Embryonic facial prominence (tissue), 1 donor: ENCODE data around the gene SNRPF.
"Not testable (repeated sequence)": the region's sequence is repeated elsewhere in the genome, so short reads cannot be mapped to it uniquely, and the experiment has no call there.

Experiments
- DNase-seq: peaks from one replicate; pipeline ENCODE4 v3.0.0-alpha.2; 2016; ENCODE audit errors: extremely low spot score

SNRPF gene

DNA sequence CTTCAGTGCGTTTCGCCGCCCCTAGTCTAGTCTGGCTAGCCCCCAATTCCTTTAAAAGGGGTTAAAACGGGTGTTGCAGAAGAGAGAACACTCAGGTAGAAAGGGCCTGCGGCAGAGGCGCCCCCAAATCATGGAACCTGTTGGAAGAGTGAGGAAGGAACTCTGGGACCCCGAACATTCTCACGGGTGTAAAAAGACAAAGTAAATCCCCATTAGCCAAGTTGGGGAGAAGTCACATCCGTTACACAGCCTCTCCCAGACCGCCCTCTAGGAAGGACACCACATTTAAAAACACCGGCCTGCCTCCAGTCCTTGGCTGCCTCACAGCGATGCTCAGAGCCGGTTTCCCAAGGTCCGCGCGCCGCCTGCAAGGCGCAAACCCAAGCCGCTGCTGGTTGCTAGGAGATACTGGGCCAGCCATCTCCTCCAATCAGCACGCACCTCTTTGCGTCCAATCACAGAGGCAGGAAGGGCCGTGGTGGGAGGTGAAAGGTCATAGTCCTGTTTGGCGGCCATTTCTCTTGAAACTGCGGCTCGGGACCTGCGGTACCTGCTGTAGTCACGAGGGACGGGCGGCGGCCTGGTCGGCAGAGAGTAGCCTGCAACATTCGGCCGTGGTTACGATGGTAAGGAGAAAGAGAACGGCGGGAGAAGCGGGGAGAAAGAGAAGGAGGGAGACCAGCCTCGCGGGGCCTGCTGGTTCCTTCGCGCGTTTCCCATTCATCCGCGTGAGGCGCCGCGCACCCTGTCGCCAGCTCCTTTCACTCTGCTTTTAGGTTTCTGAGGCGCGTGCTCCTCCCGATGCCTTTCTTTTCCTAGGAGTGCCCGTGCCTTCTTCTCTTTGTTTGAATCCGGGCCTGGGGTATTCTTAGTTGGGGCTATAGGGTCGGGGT is at the start of gene SNRPF:
Gene SNRPF (plus strand): TSS at position 502 of the 893 bp plus-strand sequence. CDS start 122 bp downstream, at position 624.
- peak; percentile 92 for DNase-seq

DNA sequence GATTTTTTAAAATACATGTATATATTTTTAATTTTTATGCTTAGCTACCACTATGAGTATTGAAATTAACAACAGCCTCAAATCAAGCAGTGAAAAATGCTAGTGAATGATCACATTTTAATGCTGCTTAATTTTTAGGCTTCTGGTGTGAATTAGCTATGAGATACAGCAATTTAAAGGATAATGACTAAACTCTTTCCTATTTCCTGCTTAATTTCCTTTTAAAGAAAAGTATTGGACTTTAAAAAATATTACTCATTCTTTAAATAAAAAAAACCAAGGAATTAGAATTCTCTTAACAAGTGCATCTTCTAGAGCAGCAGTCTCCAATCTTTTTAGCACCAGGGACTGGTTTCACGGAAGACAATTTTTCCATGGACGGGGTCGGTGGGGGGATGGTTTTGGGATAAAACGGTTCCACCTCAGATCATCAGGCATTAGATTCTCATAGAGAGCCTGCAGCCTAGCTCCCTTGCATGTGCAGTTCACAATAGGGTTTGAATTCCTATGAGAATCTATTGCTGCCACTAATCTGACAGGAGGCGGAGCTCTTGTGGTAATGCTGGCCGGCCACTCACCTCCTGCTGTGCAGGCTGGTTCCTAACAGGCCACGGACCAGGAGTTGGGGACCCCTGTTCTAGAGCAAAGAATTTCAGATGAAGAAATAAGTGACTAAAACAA is 49.6 kb upstream of the SNRPF start:
- no peak for DNase-seq

DNA sequence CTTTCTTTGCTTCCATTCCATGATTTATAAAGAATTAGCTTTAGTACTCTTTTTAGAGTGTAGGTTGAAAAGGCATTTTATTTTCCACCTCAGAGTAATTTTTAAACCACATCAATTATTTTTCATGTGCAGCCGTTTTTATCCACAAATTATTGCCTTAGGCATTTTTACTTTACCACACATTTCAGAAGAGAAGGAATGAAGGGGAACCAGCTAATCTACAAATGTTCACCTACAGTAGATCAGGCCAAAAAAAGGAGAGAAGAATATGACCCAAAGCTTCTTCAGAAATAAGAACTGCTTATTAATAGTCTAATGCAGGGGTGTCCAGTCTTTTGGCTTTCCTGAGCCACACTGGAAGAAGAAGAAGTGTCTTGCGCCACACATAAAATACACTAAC is 48.3 kb upstream of the SNRPF start:
- DNase-seq = no peak

DNA sequence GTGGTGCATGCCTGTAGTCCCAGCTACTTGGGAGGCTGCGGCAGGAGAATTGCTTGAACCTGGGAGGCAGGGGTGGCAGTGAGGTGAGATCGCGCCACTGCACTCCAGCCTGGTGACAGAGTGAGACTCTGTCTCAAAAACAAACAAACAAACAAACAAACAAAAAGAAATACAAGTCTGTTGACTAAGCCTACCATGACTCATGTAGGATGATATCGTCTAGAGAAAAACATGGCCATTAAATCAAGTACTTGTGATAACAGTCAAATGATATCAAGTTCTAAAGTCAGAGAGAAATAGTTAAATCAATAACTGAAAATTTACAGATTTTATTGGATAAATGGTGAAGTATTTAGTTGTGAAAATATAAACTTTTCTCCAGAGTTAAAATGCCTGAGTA is 46.6 kb upstream of the SNRPF start:
- not testable (repeated sequence) for DNase-seq

DNA sequence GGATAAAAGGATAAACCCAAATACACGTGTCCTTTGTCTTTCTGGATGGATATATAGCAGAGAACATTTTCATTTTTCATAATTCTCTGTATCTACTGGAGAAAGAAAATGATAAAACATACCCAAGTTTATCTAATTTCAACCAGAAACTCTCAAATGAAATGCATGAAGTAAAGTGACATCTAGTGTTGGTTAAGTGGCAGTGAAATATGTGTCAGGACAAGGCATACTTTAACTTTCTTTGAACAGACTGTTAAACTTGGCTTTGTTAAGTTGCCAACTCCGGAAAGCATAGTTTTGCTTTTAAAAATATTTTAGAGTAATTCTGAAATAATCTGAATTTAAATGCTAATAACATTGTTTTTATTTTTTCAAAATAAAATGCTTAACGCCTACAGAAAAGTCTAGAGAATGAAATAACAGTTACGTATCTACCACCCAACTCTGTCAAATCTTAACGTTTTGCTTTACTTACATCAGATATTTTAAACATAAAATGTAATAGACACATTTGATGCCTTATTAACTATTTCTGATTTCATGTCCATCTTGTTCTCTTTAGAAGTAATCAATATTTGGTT is 43.0 kb upstream of the SNRPF start:
- peak; percentile 43 for DNase-seq

DNA sequence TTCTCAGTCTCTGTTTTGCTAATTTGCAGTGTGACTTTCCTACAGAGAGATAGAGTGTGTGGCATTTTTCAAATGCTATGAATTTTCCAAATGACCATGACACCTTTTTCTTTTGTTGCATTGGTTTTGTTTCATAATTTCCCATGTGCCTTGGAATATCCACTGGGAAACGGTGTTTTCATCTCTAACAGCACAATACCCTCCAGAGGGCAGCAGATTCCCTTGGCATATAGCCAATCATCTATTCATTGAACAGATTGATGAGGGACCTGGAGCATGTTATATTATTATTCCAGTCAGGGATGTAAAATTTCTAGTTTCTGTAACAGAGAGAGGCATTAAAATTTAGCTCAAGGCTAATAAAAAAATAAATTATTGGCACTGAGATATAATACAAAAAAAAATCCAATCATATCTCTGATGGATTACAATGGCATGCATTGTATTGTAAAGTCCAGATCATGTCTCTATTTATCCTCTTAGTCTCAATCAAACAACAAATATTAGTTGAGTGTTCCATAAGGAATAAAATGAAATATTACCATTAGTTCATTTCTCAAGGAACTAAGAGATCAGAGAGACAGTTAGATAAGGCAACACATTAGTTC is 38.6 kb upstream of the SNRPF start:
- no peak for DNase-seq

DNA sequence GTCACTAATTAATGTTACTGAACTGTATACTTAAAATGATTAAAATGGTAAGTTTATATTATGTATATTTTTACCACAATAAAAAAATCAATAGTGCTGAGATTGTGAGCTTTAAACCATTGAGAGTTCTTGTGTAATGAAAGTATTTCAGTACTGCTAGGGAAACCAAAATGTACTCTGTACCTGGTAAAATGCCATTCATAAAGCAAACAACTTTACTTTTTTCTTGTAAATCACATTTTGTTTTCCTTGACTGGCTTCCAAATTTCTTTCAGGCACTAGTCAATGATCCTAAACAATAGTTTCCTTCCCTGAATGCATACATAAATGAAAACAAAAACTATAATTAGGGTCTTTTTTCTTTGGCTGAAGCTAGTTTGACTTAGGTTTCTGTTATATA is 29.4 kb upstream of the SNRPF start:
- no peak for DNase-seq

DNA sequence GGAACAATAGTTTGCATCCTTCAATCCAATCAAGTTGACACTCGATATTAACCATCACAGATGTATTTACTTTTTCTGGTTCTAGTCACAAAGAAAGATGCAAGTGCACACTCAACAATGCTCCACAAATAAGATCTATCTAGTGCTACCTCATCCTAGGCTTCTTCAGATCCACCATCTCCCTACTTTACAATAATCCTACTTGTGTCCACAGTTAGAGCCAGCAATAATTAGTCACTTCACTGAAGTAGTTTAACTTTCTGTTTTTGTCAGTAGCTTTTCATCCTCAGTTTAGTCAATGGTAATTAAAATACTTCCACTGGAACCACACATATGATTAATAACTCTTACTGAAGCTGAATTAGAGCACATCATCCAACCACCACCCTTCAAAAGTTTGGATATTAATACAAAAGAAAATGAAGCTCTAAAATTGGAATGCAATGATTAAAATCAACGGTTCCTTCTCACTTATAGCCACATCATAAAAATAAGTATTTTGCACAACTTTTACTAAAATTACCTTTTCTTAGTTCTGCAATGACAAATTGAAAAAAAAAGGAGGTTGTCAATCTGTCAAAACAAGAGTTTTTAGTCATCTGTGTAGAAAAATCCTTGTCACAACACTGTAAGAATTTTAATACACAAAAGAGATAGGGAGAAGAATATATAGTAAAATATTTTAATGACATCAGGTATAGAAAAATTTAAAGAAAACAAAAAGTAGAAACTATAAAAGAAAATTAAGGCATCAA is 28.2 kb upstream of the SNRPF start:
- no peak for DNase-seq

DNA sequence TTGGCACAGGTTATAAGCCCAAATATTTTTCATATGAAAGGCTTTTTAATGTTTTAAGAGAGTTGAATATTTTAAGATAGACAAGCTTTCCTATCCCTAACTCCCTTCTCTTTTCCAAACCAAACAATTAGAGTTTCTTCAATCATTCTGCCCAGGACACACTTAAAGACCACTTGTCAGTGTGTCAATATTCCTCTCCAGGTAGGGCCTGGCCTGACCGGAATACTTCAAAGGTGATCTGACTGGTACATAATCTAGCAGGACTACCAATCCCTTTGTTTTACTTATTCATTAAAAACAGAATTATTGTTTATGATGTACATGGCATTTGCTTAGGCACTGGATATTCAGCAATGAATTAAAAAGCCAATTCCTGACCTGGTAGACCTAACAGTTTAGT is 24.2 kb upstream of the SNRPF start:
- no peak for DNase-seq

DNA sequence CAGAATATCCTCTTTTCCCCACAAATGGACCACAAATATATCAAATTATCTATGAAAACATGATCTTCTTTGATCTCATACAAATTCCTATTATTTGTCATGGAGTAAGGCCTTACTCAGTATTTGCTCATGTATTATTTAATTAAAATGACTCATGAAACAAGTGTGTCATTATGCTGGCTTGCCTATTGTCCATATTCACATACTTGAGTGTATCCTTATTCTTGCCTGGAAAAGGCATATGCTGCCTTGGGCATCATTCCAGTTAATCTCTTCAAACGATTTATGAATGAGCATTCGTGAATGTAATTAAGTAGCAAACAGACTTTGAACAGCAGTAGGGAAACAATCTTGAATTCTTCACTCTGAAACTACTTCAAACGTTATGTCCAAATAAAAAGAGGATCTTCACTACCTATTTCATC is 22.6 kb upstream of the SNRPF start:
- DNase-seq = no peak

DNA sequence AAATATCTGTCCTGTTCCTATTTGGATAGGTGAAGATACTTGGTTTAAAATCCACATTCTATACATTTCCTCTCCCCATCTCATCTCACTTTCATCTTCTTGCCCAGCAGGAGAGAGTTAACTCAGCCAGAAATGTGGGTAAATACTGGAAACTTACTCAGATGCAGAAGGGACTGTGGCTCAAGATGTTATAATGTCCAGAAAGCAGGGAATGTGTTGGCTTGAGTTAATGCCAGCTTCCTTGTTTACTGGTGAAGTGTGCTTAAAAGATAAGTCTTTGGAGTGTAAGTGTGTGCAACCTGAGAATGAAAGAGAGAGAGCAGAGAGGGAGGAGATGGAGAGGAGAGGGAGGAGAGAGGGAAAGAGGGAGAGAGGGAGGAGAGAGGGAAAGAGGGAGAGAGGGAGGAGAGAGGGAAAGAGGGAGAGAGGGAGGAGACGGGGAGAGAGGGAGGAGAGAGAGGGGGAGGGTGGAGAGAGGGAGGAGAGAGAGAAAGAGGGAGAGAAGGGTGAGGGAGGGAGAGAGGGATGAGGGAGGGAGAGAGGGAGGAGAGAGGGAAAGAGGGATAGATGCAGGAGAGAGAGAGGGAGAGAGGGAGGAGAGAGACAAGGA is 22.0 kb upstream of the SNRPF start:
- DNase-seq = no peak

DNA sequence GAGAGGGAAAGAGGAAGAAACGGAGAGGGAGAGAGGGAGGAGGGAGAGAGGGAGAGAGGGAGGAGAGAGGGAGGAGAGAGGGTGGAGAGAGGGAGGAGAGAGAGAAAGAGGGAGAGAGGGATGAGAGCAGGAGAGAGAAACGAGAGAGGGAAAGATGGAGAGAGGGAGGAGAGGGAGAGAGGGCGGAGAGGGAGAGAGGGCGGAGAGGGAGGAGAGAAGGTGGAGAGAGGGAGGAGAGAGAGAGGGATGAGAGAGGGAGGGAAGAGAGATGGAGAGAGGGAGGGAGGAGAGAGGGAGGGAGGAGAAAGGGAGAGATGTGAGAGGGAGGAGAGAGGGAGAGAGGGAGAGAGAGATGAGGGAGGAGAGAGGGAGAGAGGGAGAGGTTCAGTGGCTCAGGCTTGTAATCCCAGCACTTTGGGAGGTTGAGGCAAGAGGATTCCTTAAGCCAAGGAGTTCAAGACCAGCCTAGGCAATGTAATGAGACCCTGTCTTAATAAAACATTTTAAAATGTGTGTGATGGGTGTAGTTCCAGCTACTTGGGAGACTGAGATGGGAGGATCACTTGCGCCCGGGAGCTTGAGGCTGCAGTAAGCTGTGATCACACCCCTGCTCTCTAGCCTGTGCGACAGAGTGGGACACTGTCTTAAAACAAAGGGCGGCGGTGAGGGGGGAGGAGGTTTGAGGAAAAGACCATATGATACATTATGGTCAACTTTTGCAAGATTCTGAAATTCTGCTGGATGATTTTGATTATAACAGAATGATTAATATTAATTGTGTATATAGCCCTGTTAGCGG is 21.3 kb upstream of the SNRPF start:
- DNase-seq = no peak

DNA sequence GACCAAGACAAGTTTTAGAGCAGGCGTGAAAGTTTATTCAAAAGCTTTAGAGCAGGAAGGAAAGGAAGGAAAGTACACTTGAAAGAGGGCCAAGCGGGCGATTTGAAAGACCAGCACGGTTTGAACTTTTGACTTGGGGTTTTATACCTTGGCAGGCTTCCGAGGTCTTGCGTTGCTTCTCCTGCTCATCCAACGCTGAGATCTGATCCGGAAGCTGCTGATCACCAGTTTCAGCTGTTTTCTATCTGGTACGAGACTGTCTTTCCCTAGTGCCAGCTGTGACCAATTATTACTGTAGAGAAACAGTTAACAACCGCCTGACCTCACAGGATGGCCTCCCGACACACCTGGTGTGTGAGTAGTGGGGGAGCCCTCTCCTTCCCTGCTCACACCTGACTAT is 20.6 kb upstream of the SNRPF start:
- DNase-seq = no peak

DNA sequence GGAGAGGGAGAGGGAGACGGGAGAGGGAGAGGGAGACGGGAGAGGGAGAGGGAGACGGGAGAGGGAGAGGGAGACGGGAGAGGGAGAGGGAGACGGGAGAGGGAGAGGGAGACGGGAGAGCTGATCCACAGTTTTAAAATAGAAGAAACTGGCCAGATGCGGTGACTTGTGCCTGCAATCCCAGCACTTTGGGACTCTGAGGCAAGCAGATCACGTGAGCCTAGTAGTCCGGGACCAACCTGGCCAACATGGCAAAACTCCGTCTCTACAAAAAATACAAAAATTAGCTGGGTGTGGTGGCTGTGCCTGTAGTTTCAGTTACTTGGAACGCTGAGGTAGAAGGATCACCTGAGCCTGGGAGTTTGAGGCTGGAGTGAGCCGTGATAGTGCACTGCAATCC is 16.3 kb upstream of the SNRPF start:
- not testable (repeated sequence) for DNase-seq

DNA sequence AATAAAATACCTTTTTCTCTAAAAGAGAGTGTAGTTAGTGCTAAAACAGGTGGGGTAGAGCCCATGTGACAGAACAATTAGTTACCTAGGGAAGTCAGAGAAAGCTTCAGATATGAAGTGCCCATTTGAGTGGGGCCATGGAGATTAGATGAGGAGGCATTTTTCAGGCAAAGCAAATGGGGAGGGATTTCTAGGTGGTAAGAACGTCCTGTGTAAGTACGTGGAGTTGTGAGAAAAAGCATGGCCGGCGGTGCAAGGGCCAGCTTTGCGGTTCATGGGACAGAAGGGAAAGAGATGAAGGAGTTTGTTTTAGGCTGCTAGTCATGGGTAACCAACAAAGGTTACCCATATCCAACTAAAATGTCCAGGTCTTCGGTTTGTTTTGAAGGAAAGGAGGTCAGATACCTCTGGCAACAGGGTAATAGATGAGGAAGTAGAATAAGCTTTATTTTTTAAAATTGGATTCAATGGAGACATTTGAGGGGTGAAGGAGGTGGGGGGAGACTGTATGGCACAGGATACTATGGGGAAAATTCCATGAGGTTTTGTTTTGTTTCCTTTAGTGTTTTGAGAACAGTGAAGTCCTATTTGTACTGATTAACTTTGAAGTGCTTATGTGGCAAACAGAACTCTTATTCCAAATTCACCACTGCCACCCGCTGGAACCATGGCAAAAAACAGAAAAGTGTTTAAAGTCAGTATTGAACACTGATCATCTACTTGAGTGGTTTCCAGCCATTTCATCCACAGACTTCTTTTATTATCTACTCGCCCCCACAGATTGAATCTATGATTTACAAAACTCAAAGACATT is 10.0 kb upstream of the SNRPF start:
- no peak for DNase-seq

DNA sequence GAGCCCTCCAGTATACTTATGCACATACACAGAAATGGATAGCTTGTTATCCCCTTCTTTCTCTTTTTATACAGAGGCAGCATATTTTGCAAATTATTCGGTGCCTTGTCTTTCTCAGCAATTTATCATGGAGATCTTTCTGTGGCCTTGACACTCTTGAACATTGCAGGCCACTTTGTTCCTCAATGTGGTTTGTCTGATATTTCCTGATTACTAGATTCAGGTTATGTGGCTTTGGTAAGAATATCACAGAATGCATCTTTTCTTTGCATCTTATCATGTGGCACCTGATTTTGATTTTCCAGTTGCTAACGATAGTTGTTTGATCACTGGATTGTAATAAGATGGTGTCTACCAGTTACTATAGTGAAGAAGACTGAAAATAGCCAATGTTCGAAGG is 7.1 kb upstream of the SNRPF start:
- no peak for DNase-seq

DNA sequence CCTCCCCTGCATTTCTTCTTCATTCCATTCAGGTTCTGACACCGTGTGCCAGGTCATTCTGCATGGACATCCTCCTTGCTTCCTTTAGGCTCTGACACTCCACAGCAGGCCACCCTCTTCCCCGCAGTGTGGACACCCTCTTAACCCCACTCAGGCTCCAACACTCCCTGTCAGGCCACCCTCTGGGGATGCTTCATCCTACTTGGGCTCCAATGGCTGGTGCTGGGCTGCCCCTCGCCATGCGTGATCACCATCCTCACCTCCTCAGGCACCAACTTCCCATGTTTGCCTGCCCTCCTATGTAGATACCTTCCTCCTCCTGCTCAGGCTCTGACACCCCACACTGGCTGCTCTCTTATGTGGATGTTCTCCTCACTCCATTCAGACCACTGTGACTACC is 6.6 kb upstream of the SNRPF start:
- no peak for DNase-seq

DNA sequence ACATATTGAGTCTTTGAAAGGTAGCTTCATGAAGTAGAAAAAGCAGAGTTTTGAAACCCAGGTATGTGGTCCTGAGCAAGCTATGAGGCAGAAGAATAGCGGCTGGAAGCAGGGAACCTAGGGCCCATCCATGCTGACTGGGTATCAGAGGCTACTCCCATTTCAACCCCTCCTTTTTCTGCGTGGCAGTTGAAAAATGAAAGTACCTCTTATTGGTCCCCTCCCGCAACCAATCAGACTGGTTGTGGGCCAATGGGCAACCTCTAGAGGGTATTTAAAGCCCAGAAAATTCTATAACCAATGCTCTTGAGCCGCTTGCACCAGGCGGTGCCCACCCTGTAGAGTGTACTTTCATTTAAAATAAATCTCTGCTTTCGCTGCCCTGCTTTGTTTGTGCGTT is 1.6 kb upstream of the SNRPF start:
- DNase-seq = no peak

DNA sequence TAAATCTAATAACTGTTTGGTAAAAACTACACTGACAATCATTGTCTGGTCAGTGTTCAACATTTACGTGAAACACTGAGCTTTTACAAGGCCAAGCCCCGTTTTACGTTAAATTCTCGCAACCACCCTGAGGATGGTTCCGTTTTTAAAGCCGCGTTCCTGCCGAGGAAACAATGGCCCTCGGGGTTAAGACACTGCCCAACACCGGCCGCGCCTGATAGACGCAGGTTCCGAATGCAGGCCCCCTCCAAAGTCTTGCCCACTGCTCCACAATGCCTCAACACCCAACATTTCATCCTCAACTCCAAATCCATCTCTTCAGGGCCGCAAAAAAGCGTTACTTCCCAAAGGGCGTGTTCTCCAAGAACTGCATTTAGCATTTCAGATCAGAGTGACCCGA is 953 bp upstream of the SNRPF start:
- no peak for DNase-seq
